Activated CD4-positive, alpha-beta T cell treated with anti-CD3 and anti-CD28 coated beads, Interleukin-2, amount 50 U/mL, for 24 hours (primary cell): ENCODE results near the gene MDN1.
"Not testable (repeated sequence)": the region's sequence is repeated elsewhere in the genome, so short reads cannot be mapped to it uniquely, and the experiment has no call there.

Source experiments
- DNase-seq, 2 donors: peaks; one replicate each; pipeline ENCODE4 v3.0.0-alpha.2; 2020; ENCODE audit warnings: low read depth in 1 of 2, low spot score in 1 of 2

MDN1 gene

GRCh38 chr6:89819336-89820130, at the start of gene MDN1:
MDN1 (minus strand) TSS chr6:89819794; CDS start chr6:89819607, 187 bp downstream.
- DNase-seq, result peak; percentile 76 to 90

DNA sequence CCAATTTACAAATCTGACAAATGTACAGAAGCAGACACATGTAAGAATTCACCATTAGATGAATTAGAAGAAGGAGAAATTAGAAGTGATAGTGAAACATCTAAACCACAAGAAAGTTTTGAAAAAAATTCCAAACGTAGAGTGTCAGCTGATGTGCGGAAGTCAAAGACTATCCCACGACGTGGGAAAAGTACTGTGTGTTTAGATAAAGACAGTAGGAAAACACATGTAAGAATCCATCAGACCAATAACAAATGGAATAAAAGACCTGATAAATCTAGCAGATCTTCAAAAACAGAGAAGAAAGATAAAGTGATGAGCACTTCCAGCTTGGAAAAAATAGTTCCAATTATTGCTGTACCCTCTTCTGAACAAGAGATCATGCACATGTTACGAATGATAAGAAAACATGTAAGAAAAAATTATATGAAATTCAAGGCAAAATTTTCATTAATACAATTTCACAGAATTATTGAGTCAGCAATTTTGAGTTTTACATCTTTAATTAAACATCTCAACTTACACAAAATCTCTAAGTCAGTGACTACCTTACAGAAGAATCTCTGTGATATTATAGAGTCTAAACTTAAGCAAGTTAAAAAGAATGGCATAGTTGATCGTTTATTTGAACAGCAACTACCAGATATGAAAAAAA, 46.6 kb upstream of the MDN1 start:
- DNase-seq, result no peak

- DNase-seq, result no peak
Measured at GRCh38 chr6:89862698-89863097, 43.1 kb upstream of the MDN1 start.

GRCh38 chr6:89862273-89862672, 42.7 kb upstream of the MDN1 start:
- no peak for DNase-seq

GRCh38 chr6:89859744-89860143, 40.1 kb upstream of the MDN1 start:
- DNase-seq, result no peak

- no peak for DNase-seq
Measured at GRCh38 chr6:89858041-89858440, 38.4 kb upstream of the MDN1 start.

DNA sequence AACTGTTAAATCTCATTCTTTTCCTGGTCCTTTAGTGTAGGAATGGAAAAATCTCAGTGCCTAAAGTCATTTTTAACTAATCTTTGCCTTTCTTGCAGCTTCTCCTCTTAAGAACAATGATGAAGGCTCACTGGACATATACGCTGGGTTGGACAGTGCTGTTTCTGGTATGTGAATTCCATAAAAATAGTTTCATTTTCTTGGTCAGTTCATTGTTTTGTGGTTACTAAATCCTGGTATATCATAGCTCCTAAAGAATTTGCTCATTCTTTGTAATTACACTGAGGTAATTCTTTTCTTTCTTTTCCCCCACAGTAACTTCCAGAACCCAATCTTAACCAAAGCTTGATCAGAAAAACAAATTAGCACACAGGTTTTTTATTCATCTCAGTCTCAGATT, 33.5 kb upstream of the MDN1 start:
- no peak for DNase-seq

- DNase-seq, result not testable (repeated sequence)
Measured at GRCh38 chr6:89847513-89847912, 27.9 kb upstream of the MDN1 start.

DNA sequence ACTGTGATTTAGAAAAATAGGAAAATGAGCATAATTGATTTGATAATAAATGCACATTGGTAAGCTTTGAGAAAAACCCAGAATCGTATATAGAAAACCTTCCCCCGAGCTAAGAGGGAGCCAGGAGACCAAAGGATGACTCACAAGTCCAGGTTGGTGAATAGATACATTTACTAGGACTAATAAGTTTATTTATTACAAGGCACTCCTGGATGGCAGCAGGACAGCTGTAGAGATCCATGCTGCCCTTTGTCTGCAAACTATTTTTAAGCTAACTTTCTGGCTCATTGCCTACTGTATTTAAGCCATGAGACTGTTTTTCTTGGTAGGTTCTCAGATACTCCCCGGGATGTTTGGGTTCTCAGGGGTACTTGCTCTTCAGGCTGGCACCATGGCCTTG, 23.5 kb upstream of the MDN1 start:
- no peak for DNase-seq

DNA sequence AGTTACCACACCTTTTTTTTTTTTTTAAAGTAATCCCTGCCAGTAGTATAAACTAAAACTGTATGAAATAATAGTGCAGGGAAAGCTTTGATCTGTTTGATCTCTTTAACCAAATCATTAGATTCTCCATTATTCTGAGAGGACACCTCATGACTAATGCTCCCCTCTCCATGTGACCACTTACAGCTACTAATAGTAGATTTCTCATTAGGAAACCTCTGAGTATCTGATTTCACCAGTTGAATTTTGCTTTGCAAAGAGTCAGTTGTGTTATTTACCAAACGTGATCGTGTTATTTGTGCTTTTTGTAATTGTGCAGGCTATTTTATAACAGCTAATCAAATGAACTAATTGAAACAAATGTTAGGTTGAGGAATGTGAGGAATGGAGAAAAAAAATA, 22.6 kb upstream of the MDN1 start:
- DNase-seq, result no peak

DNA sequence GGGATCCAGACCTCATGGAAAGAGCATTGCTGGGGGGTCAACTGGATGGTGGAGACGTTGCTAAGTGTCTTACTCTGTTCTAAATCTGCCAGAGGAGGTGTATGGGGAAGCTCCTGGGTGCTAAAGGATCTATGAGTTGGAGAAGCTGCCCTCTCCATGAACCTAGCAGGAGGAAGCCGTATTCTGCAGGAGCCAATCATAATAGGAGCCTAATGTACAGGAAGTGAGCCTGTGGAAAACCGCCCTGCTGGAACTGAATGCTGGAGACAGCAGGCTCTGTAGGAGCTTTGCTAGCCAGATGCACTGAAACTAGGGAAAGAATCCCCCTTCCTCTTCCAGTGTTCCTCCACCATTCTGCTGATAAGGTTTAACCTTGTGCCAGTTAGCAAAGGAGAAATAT, 20.9 kb upstream of the MDN1 start:
- no peak for DNase-seq

DNA sequence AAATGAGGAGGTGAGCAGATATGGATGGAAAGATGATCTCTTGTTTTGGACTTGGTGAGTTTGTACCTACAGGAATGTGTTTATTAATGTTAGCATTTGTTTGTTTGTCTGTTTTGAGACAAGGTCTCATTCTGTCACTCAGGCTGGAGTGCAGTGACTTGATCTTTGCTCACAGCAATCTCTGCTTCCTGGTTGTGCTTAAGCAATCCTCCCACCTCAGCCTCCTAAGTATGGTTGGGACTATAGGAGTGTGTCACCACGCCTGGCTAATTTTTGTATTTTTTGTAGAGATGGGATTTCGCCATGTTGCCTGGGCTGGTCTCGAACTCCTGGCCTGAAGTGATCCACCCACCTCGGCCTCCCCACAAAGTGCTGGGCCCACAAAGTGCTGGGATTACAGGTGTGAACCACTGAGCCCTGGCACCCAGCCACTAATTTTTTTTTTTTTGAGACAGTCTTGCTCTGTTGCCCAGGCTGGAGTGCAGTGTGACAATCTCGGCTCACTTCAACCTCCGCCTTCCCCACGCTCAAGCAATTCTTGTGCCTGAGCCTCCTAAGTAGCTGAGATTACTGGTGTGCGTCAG, 17.1 kb upstream of the MDN1 start:
- no peak for DNase-seq

DNA sequence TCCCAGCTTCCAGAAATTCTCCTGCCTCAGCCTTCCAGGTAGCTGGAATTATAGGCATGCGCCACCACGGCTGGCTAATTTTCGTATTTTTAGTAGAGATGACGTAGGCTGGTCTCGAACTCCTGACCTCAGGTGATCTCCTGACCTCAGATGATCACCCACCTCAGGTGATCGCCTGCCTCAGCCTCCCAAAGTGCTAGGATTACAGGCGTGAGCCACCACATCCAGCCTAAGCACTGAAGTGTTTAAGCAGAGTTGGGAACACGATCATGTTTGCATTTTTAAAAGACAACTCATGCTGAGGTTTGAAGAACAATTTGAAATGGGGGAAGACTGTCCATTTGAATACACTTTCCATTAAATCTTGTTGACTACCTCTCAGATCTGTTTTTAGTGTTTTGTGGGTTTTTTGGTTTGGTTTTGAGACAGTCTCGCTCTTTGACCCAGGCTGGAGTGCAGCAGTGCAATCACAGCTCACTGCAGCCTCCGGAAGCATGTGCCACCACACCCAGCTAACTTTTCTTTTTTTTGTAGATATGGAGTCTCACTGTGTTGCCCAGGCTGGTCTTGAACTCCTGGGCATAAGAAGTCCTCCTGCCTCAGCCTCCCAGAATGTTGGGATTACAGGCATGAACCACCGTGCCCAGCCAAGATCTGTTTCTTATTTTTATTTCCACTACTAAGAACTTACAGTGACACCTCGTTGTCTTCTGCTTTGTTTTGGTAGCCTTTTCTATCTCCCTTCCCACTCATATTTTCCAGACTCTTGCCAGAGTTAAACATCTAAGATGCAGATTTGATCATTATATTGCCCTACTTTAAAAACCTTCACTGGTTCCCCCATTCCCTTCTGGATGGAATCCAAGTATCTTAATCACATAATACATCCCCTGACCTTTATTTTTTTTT, 15.5 kb upstream of the MDN1 start:
- DNase-seq, result peak in 1 of 2 donors; percentile 14

GRCh38 chr6:89830170-89830809, 10.7 kb upstream of the MDN1 start:
- no peak for DNase-seq

GRCh38 chr6:89829472-89830169, 10.0 kb upstream of the MDN1 start, which contains the start of gene CASP8AP2:
CASP8AP2 (plus strand) TSS chr6:89829880.
- peak; percentile 79 to 94 for DNase-seq

- DNase-seq, result no peak
Measured at GRCh38 chr6:89828988-89829471, 9.4 kb upstream of the MDN1 start.

GRCh38 chr6:89828475-89828987, 8.9 kb upstream of the MDN1 start:
- DNase-seq, result not testable (repeated sequence)

- no peak for DNase-seq
Measured at GRCh38 chr6:89826029-89826528, 6.5 kb upstream of the MDN1 start.

GRCh38 chr6:89818977-89819335, 638 bp downstream of the MDN1 start:
- DNase-seq, result no peak

- DNase-seq, result no peak
Measured at GRCh38 chr6:89817481-89817880, 2.1 kb downstream of the MDN1 start.
